ENCODE measurements around the gene FAM107B. TPM values are rescaled to one million over a fixed set of nuclear protein-coding genes. Genes with fewer than 3 reads are reported as not detected.

FAM107B gene
- total and polyA plus RNA-seq, 11 donors = 1.9 to 27.6 (median 4.9) TPM

GRCh38 chr10:14697281-14697680 lies 77.4 kb downstream of the FAM107B start:
- TF ChIP-seq POLR2A (IDR thresholded peaks at IDR 0.05) (no peak), CTCF (IDR thresholded peaks at IDR 0.05) (no peak)
- H3K27ac ChIP-seq = peak overlapping the region in 3 of 12 donors; percentile 44 to 54 (median 48)
- ATAC-seq = no peak

GRCh38 chr10:14696821-14697220 lies 77.9 kb downstream of the FAM107B start:
- TF ChIP-seq POLR2A (IDR thresholded peaks at IDR 0.05) (no peak), CTCF (IDR thresholded peaks at IDR 0.05) (no peak)
- Histone ChIP-seq H3K4me1 (peaks cover 0 to 16% (median 0%) of the 10 kb centered on the region in 12 donors), H3K27ac (peak overlapping the region in 3 of 12 donors; percentile 44 to 54 (median 48)), H3K27me3 (no peaks in the 10 kb centered on the region), H3K4me3 (no peak overlapping the region), H3K36me3 (no peaks in the 10 kb centered on the region), H3K9me3 (no peaks in the 10 kb centered on the region)
- ATAC-seq (no peak), DNase-seq (no peak)
- WGBS, 4 donors = 73 to 90% (median 84%) methylated on average over 5 of the region's 5 CpGs
- intact Hi-C loops (cut with DNase I) = no loop called here

More at GRCh38 chr10:14697281-14697680, 77.4 kb downstream of the FAM107B start:
- no peak overlapping the region for H3K4me3 ChIP-seq
- H3K36me3 ChIP-seq = no peaks in the 10 kb centered on the region
- WGBS, 4 donors = 68 to 88% (median 79%) methylated on average over 5 of the region's 5 CpGs
- no peaks in the 10 kb centered on the region for H3K9me3 ChIP-seq
- H3K27me3 ChIP-seq = no peaks in the 10 kb centered on the region
- peaks cover 0 to 16% (median 0%) of the 10 kb centered on the region in 12 donors for H3K4me1 ChIP-seq
- intact Hi-C loops (cut with DNase I) = no loop called here
- DNase-seq = no peak

GRCh38 chr10:14695847-14696480 lies 78.7 kb downstream of the FAM107B start:
- no peak overlapping the region for H3K4me3 ChIP-seq
- H3K9me3 ChIP-seq = no peaks in the 10 kb centered on the region
- no peak overlapping the region for H3K27ac ChIP-seq
- TF ChIP-seq CTCF (IDR thresholded peaks at IDR 0.05) (no peak), POLR2A (IDR thresholded peaks at IDR 0.05) (no peak)
- no peak for ATAC-seq
- no peaks in the 10 kb centered on the region for H3K27me3 ChIP-seq
- DNase-seq = no peak
- no peaks in the 10 kb centered on the region for H3K36me3 ChIP-seq
- peaks cover 0 to 14% (median 0%) of the 10 kb centered on the region in 12 donors for H3K4me1 ChIP-seq
- intact Hi-C loops (cut with DNase I) = no loop called here
- 85 to 87% (median 86%) methylated on average over 3 of the region's 3 CpGs for WGBS, 4 donors

GRCh38 chr10:14693891-14694290 lies 80.8 kb downstream of the FAM107B start:
- Histone ChIP-seq H3K4me1 (peaks cover 0 to 11% (median 0%) of the 10 kb centered on the region in 12 donors), H3K36me3 (no peaks in the 10 kb centered on the region), H3K4me3 (no peak overlapping the region), H3K27ac (no peak overlapping the region), H3K27me3 (no peaks in the 10 kb centered on the region), H3K9me3 (no peaks in the 10 kb centered on the region)
- DNase-seq (no peak), ATAC-seq (no peak)
- TF ChIP-seq POLR2A (IDR thresholded peaks at IDR 0.05) (no peak), CTCF (IDR thresholded peaks at IDR 0.05) (no peak)
- intact Hi-C loops (cut with DNase I) = no loop called here
- WGBS, 4 donors = 64 to 98% (median 83%) methylated on average over 2 of the region's 2 CpGs

Measured in heart left ventricle (tissue), 16 donors.